Hippocampal formation (tissue), 2 donors: Measurements from ENCODE around the gene DNAJB6.
A peak's percentile ranks its signal among the peaks of the same experiment; 100 is the strongest.

Experiments used
- DNase-seq, 2 donors: peaks; one replicate each; lab custom pipeline; 2025; lab: John Stamatoyannopoulos, UW

DNAJB6 gene

GRCh38 chr7:157368955-157369354 lies 32.2 kb downstream of the DNAJB6 start:
- DNase-seq: no peak

GRCh38 chr7:157370742-157371141 lies 33.9 kb downstream of the DNAJB6 start:
- no peak for DNase-seq

DNA sequence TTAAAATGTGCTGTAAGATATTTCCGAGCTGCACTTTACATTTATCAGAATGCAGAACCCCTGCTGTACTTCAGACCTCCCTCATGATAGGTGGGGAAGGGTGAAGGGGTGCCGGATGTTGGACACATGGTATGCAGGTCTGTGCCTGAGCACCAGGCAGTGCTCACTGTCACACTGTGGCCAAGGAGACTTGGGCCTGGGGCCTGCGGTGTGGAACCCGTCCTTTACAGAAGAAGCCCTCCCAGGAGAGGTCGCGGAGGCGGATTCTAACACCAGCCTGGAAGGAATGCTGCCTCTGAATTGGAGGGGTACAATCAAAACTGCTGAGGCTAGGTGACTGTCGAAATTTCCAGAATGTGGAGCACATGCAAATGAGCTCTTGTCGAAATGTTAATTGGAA lies 34.5 kb downstream of the DNAJB6 start:
- no peak for DNase-seq

- no peak for DNase-seq
Measured at GRCh38 chr7:157372300-157373232, 35.8 kb downstream of the DNAJB6 start.

DNA sequence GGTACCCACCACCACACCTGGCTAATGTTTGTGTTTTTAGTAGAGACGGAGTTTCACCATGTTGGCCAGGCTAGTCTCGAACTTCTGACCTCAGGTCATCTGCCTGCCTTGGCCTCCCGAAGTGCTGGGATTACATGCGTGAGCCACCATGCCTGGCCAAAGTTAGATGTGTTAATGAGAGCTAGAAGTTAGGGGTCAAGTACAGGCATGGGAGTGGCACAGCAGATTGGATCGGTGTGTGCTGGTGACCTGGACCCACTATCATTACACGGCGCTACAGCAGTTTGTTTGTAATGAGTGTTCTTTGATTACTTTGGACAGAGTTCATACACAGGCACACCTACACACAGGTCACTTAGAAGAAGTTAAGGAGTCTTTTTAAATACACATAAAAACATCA lies 36.7 kb downstream of the DNAJB6 start:
- DNase-seq: no peak

- DNase-seq: no peak
Measured at GRCh38 chr7:157375410-157375809, 38.6 kb downstream of the DNAJB6 start.

GRCh38 chr7:157377436-157378124 lies 40.8 kb downstream of the DNAJB6 start:
- no peak for DNase-seq

GRCh38 chr7:157378390-157378789 lies 41.6 kb downstream of the DNAJB6 start:
- no peak for DNase-seq

DNA sequence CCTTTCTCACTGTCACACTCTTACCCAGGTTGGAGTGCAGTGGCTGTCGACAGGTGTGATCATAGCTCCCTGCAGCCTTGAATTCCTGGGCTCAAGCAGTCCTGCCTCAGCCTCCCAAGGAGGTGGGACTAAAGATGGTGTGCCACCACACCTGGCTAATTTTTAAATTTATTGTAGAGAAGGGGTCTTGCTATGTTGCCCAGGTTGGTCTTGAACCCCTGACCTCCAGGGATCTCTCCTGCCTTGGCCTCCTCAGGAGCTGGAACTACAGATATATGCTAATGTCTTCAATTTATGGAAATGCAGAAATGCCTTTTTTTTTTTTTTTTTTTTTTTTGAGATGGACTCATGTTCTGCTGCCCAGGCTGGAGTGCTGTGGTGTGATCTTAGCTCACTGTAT lies 42.7 kb downstream of the DNAJB6 start:
- no peak for DNase-seq

GRCh38 chr7:157380416-157380815 lies 43.6 kb downstream of the DNAJB6 start:
- DNase-seq: no peak

DNA sequence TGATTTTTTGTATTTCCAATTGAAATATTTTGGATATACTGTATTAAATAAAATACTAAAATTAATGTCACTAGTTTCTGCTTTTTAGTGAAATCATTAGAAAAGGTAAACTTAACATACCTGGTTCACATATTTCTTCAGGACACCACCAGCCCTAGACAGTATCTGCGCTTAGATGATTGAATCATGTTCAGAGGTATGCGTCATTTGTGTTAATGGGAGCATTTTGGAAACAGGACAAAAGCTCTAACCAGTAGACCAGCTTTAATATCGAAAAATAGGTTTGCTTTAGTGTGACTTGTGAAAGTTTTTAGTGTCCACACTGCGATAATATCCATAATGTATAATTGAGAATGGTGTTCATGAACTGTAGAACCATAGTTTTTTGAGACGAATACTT lies 47.1 kb downstream of the DNAJB6 start:
- DNase-seq: no peak

DNA sequence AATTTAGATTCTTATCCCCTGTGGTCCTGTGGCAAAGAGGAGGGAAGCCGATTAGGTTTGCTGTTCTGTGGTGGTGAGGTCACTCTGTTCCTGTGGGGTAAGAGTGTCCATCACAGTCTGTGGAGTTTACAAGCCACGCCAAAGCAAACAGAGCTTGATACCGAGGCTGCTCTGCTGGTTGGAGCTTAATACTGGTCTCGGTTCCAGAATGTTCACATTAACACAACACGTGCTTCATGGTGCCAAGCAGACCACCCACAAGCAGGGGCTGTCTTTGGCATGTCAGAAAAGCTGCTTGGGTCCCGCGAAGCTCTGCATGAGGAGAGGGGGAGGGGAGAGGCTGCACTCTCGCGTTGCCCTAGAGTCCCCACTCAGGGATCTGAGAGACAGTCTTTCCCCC lies 47.5 kb downstream of the DNAJB6 start:
- no peak for DNase-seq

DNA sequence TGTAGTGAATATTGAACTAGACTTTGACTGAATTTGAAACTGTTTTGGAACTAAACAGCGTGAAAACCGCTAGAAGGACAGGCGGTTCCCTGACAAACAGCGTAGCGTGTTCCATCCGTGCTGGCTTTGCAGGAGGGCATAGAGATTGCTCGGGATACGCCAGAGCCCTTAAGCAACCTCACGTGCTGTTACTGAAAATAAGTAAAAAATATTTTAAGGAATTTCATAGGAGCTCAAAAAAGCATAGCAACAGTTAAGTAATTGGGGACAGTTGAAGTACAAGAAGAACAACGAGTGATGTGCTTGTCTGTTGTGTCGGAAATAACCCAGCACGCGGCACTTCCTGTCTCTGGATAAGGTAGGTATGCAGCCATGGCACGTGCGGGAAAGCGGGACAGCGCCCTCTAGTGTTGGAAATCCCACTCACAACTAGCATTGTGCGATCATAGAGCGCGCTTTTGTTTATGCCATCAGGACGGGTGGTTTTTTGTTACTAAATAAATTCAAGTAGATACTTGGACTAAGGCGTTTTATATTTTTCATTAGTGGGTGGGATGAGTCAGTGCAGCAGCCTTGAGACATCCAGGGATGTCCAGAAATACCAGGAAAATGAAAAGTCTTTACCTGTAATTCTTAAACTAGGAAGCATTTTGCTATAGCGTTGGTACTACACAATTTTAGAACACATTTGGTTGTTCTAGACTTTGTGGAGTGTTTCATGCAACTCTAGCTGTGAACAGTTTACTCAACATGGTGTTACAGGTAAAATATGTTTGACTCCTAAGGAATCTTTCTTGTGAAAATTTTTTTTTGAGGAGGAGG lies 50.4 kb downstream of the DNAJB6 start:
- DNase-seq: peak in 1 of 2 donors; percentile 43

DNA sequence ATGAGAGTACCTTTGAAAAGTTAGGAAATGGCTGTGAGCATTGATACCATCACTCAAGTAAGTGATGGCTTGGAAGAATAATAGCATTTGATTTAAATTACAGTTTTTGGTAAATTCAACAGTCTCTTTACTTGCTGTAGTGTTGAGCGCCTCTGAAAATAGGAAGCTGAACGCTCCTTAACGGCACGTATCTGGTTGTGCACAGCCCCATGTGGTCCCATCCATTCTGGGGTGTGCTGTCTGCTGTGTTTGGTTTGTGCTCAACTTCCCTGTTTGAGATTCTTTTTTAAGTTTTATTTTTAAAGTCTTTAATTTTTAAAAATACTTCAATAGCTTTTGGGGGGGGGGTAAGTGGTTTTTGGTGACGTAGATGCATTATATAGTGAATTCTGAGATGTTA lies 51.5 kb downstream of the DNAJB6 start:
- no peak for DNase-seq

GRCh38 chr7:157389951-157390730 lies 53.3 kb downstream of the DNAJB6 start:
- no peak for DNase-seq

DNA sequence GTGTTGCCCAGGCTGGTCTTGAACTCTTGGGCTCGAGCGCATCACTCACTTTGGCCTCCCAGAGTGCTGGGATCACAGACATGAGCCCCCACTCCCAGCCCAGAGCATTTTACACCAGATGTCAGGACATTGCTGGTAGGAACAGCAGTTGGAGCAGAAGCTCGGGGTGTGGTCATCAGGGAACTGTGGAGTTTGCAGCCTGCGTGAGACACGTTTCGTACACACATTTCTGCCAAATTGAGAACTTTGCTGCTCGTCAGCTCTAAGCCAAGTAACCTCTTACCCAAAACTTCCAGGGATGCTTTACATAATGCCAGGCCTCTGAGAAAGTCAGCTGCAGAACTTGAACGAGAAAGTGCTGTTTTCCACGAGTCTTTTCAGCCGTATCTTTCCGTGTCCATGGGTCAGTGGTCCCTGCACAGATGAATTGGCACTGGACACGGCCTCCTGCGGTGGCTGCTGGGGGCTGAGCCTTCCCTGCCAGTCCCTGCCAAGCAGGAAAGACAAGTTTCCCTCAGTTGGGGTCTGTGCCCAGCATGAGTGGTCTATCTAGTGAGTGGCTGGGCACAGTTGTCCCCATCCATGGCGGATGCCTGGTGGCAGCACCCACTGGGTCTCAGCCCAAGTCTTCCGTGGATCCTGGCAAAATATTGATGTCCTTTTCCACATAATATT lies 54.4 kb downstream of the DNAJB6 start:
- no peak for DNase-seq

DNA sequence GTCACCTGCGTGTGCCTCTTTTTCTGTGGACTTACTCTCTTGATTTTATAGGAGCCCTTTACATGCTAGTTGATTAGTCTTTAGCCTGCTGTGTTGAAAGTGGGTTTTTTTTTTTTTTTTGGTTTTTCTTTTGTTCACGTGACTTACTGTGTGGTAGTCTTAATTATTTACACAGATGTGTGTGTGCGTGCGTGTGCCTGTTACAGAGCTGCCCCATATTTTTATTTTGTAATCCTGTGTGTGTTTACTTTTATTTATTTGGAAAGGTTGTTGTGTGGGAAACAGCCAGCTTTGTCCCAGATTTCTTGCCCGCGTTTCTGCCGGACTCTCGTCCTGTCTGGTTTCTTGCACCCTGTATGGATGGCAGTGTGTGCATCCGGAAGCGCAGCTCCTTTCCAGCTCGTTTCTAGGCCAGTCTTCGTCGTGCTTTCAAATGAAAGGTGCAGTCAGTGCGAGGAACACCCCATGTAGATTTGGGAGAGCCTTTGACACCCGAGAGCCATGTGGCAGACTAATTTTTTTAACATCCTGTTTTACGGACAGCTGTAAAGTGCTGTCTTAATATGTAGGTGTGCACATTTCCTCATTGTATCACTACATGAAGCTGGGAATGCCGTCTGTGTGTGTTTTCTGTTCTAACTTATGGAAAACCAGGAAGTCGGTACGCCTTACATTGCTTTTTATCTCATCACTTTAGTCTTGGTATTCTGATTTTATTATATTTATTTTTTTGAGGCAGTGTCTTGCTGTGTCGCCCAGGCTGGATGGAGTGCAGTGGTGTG lies 55.6 kb downstream of the DNAJB6 start:
- DNase-seq: no peak

DNA sequence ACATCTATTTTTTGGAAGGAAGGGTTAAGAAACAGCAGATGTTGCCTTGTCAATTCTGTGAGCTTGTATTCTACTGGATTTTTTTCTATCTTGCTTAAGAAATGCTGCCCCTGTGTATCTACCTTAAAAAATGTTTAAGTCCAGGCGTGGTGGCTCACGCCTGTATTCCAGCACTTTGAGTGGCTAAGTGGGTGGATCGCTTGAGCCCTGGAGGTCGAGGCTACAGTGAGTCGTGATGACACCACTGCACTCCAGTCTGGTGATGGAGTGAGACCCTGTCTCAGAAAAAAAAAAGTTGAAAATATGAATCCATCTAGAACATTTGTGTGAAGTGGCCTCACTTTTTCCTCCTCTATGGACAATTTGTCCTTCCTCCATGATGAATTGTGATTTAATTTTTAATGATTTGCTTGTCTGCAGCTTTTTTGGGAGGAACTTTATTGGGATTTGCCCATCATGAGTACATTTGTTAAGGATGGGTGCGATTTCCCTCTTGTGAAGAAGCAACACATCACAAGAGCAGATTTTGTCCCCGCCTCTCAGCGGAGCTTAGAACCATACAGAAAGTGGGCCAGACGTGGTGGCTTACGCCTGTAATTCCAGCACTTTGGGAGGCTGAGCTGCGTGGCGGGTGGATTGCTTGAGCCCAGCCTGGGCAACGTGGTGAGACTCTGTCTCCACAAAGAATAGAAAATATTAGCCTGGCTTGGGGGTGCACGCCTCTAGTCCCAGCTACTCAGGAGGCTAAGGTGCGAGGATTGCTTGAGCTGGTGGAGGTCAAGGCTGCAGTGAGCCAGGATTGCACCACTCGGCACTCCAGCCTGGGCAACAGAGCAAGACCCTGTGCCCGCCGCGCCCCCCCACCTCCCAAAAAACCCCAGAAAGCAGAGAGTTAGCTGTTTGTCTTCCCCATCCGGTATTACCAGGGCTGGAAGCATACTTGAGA lies 57.7 kb downstream of the DNAJB6 start:
- DNase-seq: no peak

DNA sequence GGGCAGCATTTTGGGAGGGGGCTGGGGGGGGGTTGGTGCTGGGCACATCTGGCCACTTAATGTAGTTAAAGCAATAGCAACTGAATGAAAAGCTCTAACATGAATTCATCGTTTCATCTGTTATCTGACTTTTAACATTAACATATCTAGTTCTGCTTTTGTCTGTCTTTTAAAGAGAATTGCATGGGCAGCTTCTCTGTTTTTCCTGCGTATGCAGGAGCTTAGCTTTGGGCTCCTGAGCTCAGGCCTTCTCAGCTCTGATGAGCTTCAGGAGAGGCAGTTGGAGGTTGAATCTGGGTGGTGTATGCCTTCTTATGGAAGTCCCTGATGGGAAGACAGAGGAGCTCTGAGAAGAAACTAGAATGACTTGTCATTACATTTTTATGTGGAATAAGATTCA lies 58.4 kb downstream of the DNAJB6 start:
- DNase-seq: no peak
